Measurements from ENCODE around the gene CENPO.
"Not testable (repeated sequence)": the region's sequence is repeated elsewhere in the genome, so short reads cannot be mapped to it uniquely, and the experiment has no call there.

Gene CENPO

DNA sequence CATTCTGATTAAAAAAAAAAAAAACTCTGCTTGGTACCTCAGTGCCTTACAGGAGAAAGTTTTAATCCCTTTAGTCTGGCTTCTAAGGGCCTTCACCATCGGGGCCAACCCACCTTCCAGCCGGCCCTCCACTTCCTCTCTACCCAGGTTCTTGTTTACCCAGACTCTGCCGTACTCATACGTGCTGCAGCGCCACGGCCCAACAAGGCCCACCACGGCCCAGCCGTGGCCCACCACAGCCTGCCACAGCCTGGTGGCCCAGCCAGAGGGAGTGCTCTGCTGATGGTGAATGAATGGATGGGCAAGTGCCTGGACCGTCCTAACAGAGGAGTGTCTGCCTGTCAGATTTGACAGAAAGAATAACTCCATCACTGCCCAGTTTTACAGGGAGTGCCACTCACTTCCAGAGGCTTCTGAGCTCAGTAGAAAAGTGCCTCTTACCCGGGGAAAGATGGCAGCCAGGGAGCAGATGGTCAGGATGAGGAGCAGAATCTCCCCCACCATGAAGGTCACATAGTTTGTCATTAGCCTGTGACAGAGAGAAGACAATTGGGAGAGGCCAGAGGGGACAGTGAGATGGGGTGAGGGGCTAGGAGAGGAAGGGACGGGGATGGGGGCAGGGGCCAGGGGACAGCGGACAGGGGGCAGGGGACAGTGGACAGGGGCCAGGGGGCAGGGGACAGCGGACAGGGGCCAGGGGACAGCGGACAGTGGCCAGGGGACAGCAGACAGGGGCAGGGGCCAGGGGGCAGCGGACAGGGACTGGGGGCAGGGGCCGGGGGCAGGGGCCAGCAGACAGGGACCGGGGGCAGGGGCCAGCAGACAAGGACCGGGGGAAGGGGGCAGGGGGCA lies 38.2 kb downstream of the CENPO start:
- Histone ChIP-seq H3K36me3 (ENCODE audit: insufficient read depth, low read length) (peaks cover 30% of the 10 kb centered on the region), H2AFZ (ENCODE audit: low read depth, low read length) (no peak overlapping the region), H3K9me3 (ENCODE audit: low read length) (no peaks in the 10 kb centered on the region), H3K27me3 (ENCODE audit: insufficient read depth, low read length) (no peaks in the 10 kb centered on the region), H3K4me3 (ENCODE audit: low read length) (no peak overlapping the region), H3K4me1 (ENCODE audit: insufficient read depth, low read length) (peaks cover 13% of the 10 kb centered on the region)

DNA sequence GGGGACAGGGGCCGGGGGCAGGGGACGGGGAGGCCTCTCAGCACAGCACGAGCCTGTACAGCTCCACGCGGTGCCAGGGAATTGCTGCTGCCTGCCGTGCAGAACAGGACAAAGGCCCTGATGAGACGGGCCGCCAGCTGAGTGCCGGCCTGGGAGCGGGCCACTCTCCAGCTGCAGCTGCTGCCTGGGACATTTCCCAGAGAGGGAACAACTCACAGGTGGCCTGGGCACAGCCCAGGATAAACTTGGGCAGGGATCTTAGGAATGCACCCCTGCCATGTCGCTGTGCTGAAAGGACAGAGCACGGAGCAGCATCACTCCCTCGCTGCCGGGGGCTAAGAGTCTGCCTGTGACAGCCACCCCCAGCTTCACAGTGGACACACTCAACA lies 38.8 kb downstream of the CENPO start:
- no peaks in the 10 kb centered on the region for H3K9me3 ChIP-seq (ENCODE audit: low read length)
- H3K4me3 ChIP-seq (ENCODE audit: low read length): no peak overlapping the region
- H3K4me1 ChIP-seq (ENCODE audit: insufficient read depth, low read length): peaks cover 13% of the 10 kb centered on the region
- H3K36me3 ChIP-seq (ENCODE audit: insufficient read depth, low read length): peaks cover 34% of the 10 kb centered on the region
- H2AFZ ChIP-seq (ENCODE audit: low read depth, low read length): no peak overlapping the region
- H3K27me3 ChIP-seq (ENCODE audit: insufficient read depth, low read length): no peaks in the 10 kb centered on the region

DNA sequence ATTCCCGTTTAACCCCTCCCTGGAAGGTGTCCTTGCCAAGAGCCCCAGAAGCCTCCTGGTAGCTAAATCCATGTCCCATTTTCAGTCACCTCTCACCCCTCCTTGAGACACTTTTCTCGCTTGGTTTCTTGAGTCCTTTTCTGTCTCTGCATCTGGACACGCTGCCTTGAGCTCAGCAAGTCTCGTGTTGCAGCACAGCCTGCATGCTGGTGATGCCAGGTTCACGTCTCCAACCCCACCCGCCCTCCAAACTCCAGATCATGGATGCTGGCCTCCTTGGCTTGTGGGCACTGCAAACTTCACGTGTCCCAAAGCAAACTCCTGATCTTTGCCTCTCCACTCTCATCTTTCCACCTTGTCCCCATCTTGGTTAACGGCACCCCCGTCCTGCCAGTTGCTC lies 39.3 kb downstream of the CENPO start:
- Histone ChIP-seq H2AFZ (ENCODE audit: low read depth, low read length) (no peak overlapping the region), H3K36me3 (ENCODE audit: insufficient read depth, low read length) (peaks cover 32% of the 10 kb centered on the region), H3K4me3 (ENCODE audit: low read length) (no peak overlapping the region), H3K4me1 (ENCODE audit: insufficient read depth, low read length) (peaks cover 13% of the 10 kb centered on the region), H3K27me3 (ENCODE audit: insufficient read depth, low read length) (no peaks in the 10 kb centered on the region), H3K9me3 (ENCODE audit: low read length) (no peaks in the 10 kb centered on the region)

GRCh38 chr2:24832931-24833701 lies 39.9 kb downstream of the CENPO start:
- H3K36me3 ChIP-seq (ENCODE audit: insufficient read depth, low read length): peaks cover 32% of the 10 kb centered on the region
- no peaks in the 10 kb centered on the region for H3K9me3 ChIP-seq (ENCODE audit: low read length)

GRCh38 chr2:24833821-24834732 lies 40.9 kb downstream of the CENPO start:
- peaks cover 32% of the 10 kb centered on the region for H3K36me3 ChIP-seq (ENCODE audit: insufficient read depth, low read length)
- no peaks in the 10 kb centered on the region for H3K9me3 ChIP-seq (ENCODE audit: low read length)
- H3K4me3 ChIP-seq (ENCODE audit: low read length): no peak overlapping the region
- peaks cover 13% of the 10 kb centered on the region for H3K4me1 ChIP-seq (ENCODE audit: insufficient read depth, low read length)
- H2AFZ ChIP-seq (ENCODE audit: low read depth, low read length): no peak overlapping the region
- no peaks in the 10 kb centered on the region for H3K27me3 ChIP-seq (ENCODE audit: insufficient read depth, low read length)

More at GRCh38 chr2:24832931-24833701, 39.9 kb downstream of the CENPO start:
- Histone ChIP-seq H3K4me1 (ENCODE audit: insufficient read depth, low read length) (peaks cover 13% of the 10 kb centered on the region), H3K27me3 (ENCODE audit: insufficient read depth, low read length) (no peaks in the 10 kb centered on the region), H2AFZ (ENCODE audit: low read depth, low read length) (no peak overlapping the region), H3K4me3 (ENCODE audit: low read length) (no peak overlapping the region)

GRCh38 chr2:24834733-24835395 lies 41.6 kb downstream of the CENPO start:
- no peaks in the 10 kb centered on the region for H3K27me3 ChIP-seq (ENCODE audit: insufficient read depth, low read length)
- H3K36me3 ChIP-seq (ENCODE audit: insufficient read depth, low read length): peaks cover 38% of the 10 kb centered on the region
- H3K9me3 ChIP-seq (ENCODE audit: low read length): no peaks in the 10 kb centered on the region
- H2AFZ ChIP-seq (ENCODE audit: low read depth, low read length): no peak overlapping the region
- peaks cover 13% of the 10 kb centered on the region for H3K4me1 ChIP-seq (ENCODE audit: insufficient read depth, low read length)
- H3K4me3 ChIP-seq (ENCODE audit: low read length): no peak overlapping the region

GRCh38 chr2:24835411-24835810 lies 42.2 kb downstream of the CENPO start:
- peaks cover 37% of the 10 kb centered on the region for H3K36me3 ChIP-seq (ENCODE audit: insufficient read depth, low read length)
- not testable (repeated sequence) for H3K9me3 ChIP-seq (ENCODE audit: low read length); H3K27me3 ChIP-seq (ENCODE audit: insufficient read depth, low read length); H2AFZ ChIP-seq (ENCODE audit: low read depth, low read length); H3K4me3 ChIP-seq (ENCODE audit: low read length)
- peaks cover 13% of the 10 kb centered on the region for H3K4me1 ChIP-seq (ENCODE audit: insufficient read depth, low read length)

GRCh38 chr2:24836206-24836605 lies 43.0 kb downstream of the CENPO start:
- Histone ChIP-seq H3K4me1 (ENCODE audit: insufficient read depth, low read length) (peaks cover 12% of the 10 kb centered on the region), H3K36me3 (ENCODE audit: insufficient read depth, low read length) (peaks cover 30% of the 10 kb centered on the region), H3K27me3 (ENCODE audit: insufficient read depth, low read length) (no peaks in the 10 kb centered on the region), H3K9me3 (ENCODE audit: low read length) (no peaks in the 10 kb centered on the region), H3K4me3 (ENCODE audit: low read length) (no peak overlapping the region), H2AFZ (ENCODE audit: low read depth, low read length) (no peak overlapping the region)

- Histone ChIP-seq H3K36me3 (ENCODE audit: insufficient read depth, low read length) (peaks cover 34% of the 10 kb centered on the region), H3K27me3 (ENCODE audit: insufficient read depth, low read length) (no peaks in the 10 kb centered on the region)
Observed at GRCh38 chr2:24836706-24837105, 43.5 kb downstream of the CENPO start.

GRCh38 chr2:24837996-24838513 lies 44.8 kb downstream of the CENPO start:
- Histone ChIP-seq H3K9me3 (ENCODE audit: low read length) (no peaks in the 10 kb centered on the region), H3K4me3 (ENCODE audit: low read length) (no peak overlapping the region), H3K4me1 (ENCODE audit: insufficient read depth, low read length) (no peaks in the 10 kb centered on the region), H2AFZ (ENCODE audit: low read depth, low read length) (no peak overlapping the region), H3K36me3 (ENCODE audit: insufficient read depth, low read length) (peaks cover 39% of the 10 kb centered on the region), H3K27me3 (ENCODE audit: insufficient read depth, low read length) (no peaks in the 10 kb centered on the region)

More at GRCh38 chr2:24836706-24837105, 43.5 kb downstream of the CENPO start:
- Histone ChIP-seq H3K9me3 (ENCODE audit: low read length) (no peaks in the 10 kb centered on the region), H3K4me3 (ENCODE audit: low read length) (no peak overlapping the region), H3K4me1 (ENCODE audit: insufficient read depth, low read length) (peaks cover 9% of the 10 kb centered on the region), H2AFZ (ENCODE audit: low read depth, low read length) (no peak overlapping the region)

DNA sequence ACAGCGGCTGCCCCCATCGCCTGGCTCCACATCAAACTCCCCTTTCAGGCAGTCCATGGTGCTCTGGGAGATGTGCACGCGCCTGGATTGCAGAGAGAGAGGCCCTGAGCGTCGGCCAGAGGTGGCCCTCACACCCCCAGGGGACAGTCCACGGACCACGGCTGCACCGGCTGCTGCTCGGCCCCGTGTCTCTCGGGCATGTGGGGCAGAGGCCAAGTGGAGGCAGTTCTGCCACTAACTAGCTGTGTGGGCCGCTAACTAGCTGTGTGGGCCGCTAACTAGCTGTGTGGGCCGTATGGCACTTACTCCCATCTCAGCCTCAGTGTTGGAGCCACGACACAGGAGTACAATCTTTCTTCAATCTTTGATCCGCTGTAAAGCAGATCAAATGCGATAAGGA lies 45.3 kb downstream of the CENPO start:
- Histone ChIP-seq H2AFZ (ENCODE audit: low read depth, low read length) (no peak overlapping the region), H3K27me3 (ENCODE audit: insufficient read depth, low read length) (no peaks in the 10 kb centered on the region), H3K36me3 (ENCODE audit: insufficient read depth, low read length) (peaks cover 39% of the 10 kb centered on the region), H3K4me1 (ENCODE audit: insufficient read depth, low read length) (no peaks in the 10 kb centered on the region), H3K9me3 (ENCODE audit: low read length) (no peaks in the 10 kb centered on the region), H3K4me3 (ENCODE audit: low read length) (no peak overlapping the region)

DNA sequence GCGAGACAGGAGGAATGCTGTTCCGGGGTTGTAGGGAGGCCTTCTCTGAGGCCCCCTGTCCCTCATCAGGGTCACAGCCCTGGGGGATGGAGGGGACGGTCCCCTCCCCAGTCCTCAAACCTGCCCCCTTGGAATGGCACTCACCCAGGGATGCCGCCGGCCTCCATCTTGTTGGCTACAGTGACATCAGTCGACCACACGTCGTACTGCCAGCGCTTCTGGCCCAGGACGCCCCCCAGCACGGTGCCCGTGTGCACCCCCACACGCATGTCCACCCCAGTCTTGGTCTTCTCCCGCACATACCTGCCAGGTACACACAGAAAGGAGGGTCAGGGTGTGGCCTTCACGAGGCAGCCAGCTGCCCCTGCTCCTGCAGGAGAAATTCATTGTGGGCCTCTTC lies 46.5 kb downstream of the CENPO start:
- Histone ChIP-seq H2AFZ (ENCODE audit: low read depth, low read length) (no peak overlapping the region), H3K9me3 (ENCODE audit: low read length) (no peaks in the 10 kb centered on the region), H3K36me3 (ENCODE audit: insufficient read depth, low read length) (peaks cover 28% of the 10 kb centered on the region), H3K4me3 (ENCODE audit: low read length) (no peak overlapping the region), H3K4me1 (ENCODE audit: insufficient read depth, low read length) (no peaks in the 10 kb centered on the region), H3K27me3 (ENCODE audit: insufficient read depth, low read length) (no peaks in the 10 kb centered on the region)

Measured in neuron (in vitro differentiated cells).